ENCODE data around the gene MGST1.
A peak's percentile ranks its signal among the peaks of the same experiment; 100 is the strongest.

The MGST1 gene

DNA sequence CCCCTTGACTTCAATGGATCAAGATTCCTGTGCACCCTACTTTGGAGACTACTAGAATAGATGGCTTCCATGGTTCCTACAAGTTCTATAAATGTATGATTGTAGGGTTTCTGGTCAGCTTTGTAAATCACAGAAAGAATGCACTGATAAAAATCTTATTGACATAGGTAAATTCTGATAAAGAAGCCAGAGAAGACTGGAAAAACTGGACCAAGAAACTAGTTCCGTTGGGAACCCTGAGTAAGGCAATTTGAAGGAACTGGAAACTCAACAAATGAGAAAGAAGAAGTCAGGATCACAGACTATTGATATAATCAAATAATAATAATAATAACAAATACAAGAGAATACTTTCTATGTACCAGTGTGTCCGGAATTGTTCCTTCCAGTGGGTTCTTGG is 15.4 kb upstream of the MGST1 start:
- H3K27ac ChIP-seq, result peak overlapping the region; percentile 79
- TF ChIP-seq, protein P1, sequence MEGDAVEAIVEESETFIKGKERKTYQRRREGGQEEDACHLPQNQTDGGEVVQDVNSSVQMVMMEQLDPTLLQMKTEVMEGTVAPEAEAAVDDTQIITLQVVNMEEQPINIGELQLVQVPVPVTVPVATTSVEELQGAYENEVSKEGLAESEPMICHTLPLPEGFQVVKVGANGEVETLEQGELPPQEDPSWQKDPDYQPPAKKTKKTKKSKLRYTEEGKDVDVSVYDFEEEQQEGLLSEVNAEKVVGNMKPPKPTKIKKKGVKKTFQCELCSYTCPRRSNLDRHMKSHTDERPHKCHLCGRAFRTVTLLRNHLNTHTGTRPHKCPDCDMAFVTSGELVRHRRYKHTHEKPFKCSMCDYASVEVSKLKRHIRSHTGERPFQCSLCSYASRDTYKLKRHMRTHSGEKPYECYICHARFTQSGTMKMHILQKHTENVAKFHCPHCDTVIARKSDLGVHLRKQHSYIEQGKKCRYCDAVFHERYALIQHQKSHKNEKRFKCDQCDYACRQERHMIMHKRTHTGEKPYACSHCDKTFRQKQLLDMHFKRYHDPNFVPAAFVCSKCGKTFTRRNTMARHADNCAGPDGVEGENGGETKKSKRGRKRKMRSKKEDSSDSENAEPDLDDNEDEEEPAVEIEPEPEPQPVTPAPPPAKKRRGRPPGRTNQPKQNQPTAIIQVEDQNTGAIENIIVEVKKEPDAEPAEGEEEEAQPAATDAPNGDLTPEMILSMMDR (conservative IDR thresholded peaks at IDR 0.05), result no peak

DNA sequence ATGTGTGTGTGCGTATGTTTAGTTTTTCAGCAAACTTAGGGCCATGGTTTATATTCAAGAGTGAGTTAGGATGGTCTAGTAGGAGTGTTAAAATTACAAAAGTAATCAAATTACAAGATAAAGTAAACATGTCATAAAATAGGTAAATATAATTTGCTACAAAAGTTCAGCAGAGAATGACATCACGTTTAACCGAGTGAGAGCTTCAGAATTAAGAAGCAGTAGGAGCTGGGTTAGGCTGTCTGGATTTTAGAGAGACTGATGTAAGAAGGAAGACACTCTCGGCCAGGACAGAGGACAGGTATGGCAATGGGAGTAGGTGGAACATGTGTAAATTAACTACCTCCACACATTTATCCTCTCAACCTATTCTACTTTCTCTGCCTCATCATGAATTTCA is 11.6 kb upstream of the MGST1 start:
- peak overlapping the region; percentile 51 for H3K27ac ChIP-seq

DNA sequence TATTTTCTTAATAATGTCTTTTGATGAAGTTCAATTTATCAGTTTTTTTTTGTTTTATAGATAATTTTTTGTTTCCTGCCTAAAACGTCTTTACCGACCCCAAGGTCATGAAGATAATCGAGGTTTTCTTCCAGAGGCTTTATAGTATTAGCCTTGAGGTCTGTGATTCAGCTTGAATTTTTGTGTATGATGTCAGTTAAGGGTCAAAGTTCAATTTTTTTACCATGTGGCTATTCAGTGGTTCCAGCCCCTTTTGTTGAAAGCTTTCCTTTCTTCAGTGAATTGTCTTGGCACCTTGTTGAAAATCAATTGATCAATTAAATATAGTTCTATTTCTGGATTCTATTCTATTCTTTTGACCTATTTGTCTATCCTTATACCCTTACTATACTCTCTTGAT is 3.2 kb upstream of the MGST1 start:
- TF ChIP-seq, protein P1 (conservative IDR thresholded peaks at IDR 0.05), result no peak
- H3K27ac ChIP-seq, result no peak overlapping the region

More for the DNA sequence above, 11.6 kb upstream of the MGST1 start:
- TF ChIP-seq, protein P1 (conservative IDR thresholded peaks at IDR 0.05), result no peak

DNA sequence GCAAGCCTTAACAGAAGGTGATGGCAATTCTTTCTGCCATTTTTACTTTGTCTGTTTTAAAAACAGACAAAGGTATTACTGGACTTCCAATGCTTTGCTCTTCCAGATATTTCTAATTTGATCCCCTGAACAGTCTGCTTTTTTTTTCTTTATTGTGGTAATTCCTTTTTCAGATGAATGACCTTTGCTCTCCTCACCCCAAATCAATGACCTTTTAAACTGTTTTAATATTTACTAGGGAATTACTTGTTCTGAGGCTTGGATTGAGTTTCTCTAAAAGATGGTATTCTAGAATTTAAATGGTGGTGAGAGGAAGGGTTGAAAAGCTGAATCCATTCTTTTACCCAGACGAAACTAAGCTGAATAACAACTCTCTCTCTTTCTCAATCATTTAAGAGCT is 2.3 kb upstream of the MGST1 start:
- TF ChIP-seq, protein P1 (conservative IDR thresholded peaks at IDR 0.05), result no peak
- H3K27ac ChIP-seq, result no peak overlapping the region

DNA sequence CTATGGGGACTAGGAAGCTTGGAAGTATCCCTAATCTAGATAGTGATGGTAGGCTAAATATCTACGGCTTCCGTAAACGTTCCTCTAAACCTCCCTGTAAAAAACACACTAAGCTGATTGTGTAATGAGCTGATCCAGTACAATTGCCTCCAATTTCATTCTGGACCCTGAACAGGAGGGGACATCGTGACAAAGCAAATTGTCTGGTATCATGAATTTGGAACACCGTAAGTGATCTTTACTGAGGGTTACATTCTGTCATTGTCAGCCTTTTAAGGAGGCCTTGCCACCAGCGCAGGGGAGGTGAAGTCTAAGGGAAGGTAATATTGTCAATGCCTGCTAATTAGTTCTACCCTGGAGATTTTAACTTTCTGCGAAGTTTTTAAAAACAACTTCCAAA is 487 bp upstream of the MGST1 start:
- TF ChIP-seq, protein P1 (conservative IDR thresholded peaks at IDR 0.05), result no peak
- peak overlapping the region; percentile 78 for H3K27ac ChIP-seq

DNA sequence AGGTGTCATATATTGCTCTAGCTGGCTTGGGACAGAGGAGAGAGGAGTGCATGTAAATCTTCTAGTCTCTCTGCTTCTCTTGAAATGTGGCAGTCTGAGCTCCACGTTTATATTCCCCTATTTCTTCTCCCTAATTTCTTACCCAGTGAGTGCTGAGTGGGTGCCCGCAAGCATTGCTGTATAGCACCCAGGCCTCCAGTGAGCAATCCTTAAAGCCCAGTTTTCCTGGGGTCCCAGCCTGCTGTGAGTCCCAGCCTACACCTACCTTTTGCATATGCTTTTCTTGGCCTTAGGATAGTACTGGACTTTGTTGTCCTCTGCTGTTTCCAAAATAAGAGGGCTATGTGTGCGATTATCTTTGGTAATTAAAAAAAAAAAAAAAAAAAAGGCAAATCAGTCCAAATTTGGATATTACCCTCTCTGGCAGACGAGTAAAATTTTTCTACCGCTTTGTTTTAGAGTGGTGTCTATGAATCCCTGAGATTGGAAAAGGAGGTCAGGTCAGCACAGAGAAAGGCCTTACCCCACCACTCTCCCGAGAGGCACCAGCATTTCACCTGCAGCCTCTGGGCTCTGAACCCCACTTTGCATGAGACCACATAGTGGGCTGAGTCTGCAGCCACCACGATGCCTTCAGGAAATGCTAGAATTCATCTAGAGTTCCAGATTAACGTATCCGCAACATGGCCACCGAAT is 1.1 kb downstream of the MGST1 start:
- TF ChIP-seq, protein P1 (conservative IDR thresholded peaks at IDR 0.05), result no peak
- peak overlapping the region; percentile 78 for H3K27ac ChIP-seq

DNA sequence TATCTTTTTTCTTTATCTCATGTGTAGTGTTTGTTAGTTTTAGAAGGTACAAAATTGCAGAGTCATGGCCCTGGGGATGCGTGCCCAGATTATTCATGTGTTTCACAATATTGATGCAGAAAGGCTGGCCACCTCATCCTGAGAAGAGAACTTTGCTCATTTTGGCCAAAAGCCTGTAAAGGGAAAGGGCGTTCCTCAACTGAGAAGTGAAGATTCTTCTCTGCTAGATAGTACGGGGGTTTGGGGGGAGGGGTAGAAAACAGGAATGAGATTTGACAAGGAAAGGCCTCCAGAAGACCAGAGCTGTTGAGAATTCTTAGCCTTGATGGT is 1.7 kb downstream of the MGST1 start:
- TF ChIP-seq, protein P1 (conservative IDR thresholded peaks at IDR 0.05), result no peak
- no peak overlapping the region; the same call in 1 of the 2 replicates for H3K27ac ChIP-seq
